GM10248 (cell line): ENCODE measurements around the gene KAZN.

Experiments used
- CTCF ChIA-PET: fragments of 300-600 bp; sonication (Branson Sonifier 250); formaldehyde crosslinking; extraction: SDS; loops from one replicate; lab custom pipeline; 2021; ENCODE audit warnings: antibody characterized with exemption; lab: Yijun Ruan, JAX
- POLR2A ChIA-PET: fragments of 350-650 bp; sonication (Branson Sonifier 250); formaldehyde crosslinking; extraction: SDS; loops from one replicate; lab custom pipeline; 2020; ENCODE audit warnings: antibody characterized with exemption; lab: Yijun Ruan, JAX
- DNase-seq: peaks from one replicate; pipeline ENCODE4 v3.0.0; 2012; ENCODE audit errors: extremely low spot score
- CTCF ChIP-seq: IDR thresholded peaks from 2 replicates; pipeline ENCODE4 v1.5.1; 2012; ENCODE audit warnings: mild to moderate bottlenecking, low read depth; ENCODE audit errors: extremely low read depth, missing control alignments, control extremely low read depth

KAZN gene

DNA sequence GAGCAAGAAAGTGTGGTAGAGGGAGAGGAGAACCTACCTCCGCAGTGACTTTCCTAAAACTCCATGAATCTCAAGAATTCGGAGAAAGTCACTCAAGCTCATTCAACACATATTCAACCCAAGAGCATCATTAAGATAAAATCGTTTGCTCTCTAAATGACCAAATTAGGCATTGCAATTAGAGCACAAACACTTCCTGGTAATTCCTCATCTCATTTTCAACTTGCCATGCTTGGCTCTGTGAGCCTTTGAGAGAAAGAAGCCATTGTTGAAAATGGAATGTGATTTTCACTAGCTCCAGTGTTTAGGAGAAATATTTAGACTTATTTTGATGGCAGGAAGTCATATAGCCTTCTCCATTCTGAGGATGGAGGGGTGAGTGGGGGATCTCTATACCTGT is 52.5 kb downstream of the KAZN start:
- CTCF ChIA-PET: no interaction called here
- TF ChIP-seq CTCF: no peak
- POLR2A ChIA-PET: no interaction called here
- no peak for DNase-seq

DNA sequence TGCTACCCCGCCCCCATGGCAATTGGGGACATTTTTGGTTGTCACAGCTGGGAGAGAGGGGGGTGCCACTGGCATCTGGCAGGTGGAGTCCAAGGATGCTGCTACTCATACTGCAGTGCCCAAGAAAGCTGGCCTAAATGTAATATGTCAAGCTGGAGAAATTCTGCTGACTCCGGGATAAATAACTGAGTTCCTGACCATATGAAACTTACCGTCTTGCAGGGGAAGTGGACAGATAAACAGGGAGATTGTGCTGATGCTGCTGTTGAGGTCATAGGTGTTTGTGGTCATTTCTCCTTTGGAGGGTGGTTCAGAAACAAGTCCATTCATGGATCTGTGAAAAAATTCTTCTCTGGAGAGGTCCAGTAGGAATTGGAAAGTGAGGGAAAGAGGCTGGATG is 54.4 kb downstream of the KAZN start:
- CTCF ChIA-PET: no interaction called here
- no peak for DNase-seq
- POLR2A ChIA-PET: no interaction called here
- TF ChIP-seq CTCF: no peak

DNA sequence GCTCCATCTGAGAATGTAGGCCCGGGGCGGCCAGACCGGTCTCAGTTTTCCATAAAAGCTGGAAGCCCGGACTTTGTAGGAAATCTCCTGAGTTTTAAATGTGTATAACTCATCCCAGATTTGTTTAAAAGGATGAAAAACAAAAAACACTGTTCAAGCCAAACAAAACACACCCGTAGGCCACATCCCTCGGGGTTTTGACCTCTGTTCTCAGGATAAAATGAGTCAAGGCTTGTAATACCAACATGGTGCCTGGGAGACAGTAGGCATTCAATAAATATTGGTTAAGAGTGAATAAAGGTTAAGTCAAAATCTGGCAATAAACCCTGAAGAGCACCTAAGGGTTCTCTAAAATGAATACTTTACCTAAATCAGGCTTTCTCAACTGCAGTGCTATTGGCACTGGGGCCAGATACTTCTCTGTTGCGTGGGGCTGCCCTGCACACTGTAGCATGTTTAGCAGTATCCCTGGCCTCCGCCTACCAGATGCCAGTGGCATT is 55.0 kb downstream of the KAZN start:
- ChIA-PET POLR2A (no interaction called here), CTCF (no interaction called here)
- TF ChIP-seq CTCF: no peak
- DNase-seq: no peak

- POLR2A ChIA-PET: no interaction called here
- CTCF ChIA-PET: no interaction called here
- TF ChIP-seq CTCF: no peak
- DNase-seq: no peak
Measured at GRCh38 chr1:14654554-14654953, 56.1 kb downstream of the KAZN start.

- POLR2A ChIA-PET: no interaction called here
- CTCF ChIA-PET: interaction anchor here (0.7 to 1.9 kb wide), 2 partner anchors 21 to 66 kb away, joined by 3 to 4 read pairs; no protein-coding TSS in a partner anchor
Measured at GRCh38 chr1:14655385-14655784, 56.9 kb downstream of the KAZN start.

GRCh38 chr1:14656384-14656937 is 58.0 kb downstream of the KAZN start:
- CTCF ChIA-PET: interaction anchor here (1.2 to 1.9 kb wide), 2 partner anchors 22 to 25 kb away, joined by 3 to 4 read pairs; no protein-coding TSS in a partner anchor
- TF ChIP-seq CTCF: no peak
- POLR2A ChIA-PET: no interaction called here

More at GRCh38 chr1:14655385-14655784, 56.9 kb downstream of the KAZN start:
- TF ChIP-seq CTCF: no peak
- no peak for DNase-seq

More at GRCh38 chr1:14656384-14656937, 58.0 kb downstream of the KAZN start:
- no peak for DNase-seq
